ENCODE measurements around the gene TMEM138.

TMEM138 gene

DNA sequence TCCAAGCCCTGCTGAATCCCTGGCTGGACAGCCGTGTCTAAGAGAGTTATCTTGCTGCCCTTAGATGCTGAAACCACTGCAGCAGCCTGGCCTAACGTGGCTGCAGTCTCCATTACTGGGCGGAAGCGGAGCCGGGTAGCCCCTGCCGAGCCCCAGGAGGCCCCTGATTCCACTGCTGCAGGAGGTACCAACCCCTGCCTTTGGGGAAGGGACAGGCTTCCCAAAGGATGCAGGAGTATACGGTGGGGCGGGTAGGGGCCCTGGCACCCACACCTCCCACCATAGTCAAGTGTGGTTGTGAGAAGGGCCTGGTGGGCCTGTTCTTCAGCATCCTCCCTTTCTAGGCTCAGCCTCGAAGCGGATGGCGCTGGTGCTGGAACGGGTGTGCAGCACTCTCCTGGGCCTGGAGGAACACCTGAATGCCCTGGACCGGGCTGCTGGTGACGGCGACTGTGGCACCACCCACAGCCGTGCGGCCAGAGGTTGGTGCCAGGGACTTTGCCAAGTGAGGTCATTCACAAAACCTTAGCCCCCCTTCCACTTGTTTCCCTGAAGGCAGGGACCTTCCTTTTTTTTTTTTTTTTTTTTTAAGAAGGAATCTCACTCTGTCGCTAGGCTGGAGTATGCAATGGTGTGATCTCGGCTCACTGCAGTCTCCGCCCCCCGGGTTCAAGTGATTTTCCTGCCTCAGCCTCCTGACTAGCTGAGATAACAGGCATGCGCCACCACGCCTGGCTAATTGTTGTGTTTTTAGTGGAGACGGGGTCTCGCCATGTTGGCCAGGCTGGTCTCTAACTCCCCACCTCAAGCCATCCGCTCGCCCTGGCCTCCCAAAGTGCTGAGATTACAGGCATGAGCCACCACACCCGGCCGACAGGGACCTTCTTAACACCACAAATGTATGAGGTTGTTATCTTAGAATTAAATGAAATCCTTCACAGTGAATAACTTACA lies 18.1 kb upstream of the TMEM138 start:
- TF ChIP-seq, protein P1, sequence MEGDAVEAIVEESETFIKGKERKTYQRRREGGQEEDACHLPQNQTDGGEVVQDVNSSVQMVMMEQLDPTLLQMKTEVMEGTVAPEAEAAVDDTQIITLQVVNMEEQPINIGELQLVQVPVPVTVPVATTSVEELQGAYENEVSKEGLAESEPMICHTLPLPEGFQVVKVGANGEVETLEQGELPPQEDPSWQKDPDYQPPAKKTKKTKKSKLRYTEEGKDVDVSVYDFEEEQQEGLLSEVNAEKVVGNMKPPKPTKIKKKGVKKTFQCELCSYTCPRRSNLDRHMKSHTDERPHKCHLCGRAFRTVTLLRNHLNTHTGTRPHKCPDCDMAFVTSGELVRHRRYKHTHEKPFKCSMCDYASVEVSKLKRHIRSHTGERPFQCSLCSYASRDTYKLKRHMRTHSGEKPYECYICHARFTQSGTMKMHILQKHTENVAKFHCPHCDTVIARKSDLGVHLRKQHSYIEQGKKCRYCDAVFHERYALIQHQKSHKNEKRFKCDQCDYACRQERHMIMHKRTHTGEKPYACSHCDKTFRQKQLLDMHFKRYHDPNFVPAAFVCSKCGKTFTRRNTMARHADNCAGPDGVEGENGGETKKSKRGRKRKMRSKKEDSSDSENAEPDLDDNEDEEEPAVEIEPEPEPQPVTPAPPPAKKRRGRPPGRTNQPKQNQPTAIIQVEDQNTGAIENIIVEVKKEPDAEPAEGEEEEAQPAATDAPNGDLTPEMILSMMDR (IDR thresholded peaks at IDR 0.05; ENCODE audit: extremely low read depth, missing control alignments), result no peak
- no peak for DNase-seq (ENCODE audit: low spot score)

DNA sequence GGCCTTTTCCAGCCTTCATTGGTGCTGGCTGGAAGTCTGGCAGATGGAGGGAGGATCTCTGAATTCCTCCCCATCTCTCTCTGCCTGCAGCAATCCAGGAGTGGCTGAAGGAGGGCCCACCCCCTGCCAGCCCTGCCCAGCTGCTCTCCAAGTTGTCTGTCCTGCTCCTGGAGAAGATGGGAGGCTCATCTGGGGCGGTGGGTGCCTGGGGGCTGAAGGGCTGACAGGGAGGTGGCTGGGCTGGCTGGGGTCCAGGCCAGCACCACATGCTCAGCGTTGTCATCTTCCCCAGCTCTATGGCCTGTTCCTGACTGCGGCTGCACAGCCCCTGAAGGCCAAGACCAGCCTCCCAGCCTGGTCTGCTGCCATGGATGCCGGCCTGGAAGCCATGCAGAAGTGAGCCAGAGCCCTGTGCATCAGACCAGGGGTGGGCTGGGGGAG lies 17.0 kb upstream of the TMEM138 start:
- TF ChIP-seq, protein P1 (IDR thresholded peaks at IDR 0.05; ENCODE audit: extremely low read depth, missing control alignments), result no peak
- DNase-seq (ENCODE audit: low spot score), result no peak

DNA sequence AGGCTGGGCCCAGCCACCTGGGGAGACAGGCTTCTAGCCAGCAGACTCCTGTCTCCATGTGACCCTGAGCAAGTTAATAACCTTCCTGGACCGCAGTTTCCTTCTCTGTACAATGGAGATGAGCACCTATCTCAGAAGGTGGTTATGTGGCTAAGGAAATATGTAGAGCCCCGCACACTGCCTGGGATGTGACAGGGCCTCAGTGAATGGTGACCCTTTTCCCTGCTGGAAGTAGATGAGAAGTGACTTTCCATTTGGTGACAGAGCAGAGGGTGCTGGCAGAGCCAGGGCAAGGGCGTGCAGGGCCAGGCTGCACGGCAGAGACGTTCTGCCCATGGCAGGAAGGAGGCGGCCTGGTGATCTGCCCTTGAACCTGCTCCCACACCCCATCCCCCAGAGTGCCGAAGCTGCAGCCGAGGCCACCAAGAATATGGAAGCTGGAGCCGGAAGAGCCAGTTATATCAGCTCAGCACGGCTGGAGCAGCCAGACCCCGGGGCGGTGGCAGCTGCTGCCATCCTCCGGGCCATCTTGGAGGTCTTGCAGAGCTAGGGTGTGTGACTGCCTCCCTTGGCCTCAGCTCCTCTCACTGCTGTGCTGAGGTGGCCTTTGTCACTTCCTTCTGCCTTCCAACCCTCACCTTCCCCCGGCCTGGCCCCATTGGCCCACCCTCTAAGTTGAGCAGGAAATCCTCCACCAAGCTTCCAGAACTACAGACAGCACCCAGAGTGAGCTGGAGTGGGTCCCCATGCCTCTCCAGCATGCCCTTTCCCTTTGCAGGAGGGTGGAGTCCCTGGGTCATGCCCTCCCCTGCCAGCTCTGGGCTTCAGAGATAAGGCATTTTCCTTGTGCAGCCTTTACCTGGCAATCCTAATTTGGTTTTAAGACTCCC lies 16.0 kb upstream of the TMEM138 start:
- TF ChIP-seq, protein P1 (IDR thresholded peaks at IDR 0.05; ENCODE audit: extremely low read depth, missing control alignments), result no peak
- DNase-seq (ENCODE audit: low spot score), result no peak

DNA sequence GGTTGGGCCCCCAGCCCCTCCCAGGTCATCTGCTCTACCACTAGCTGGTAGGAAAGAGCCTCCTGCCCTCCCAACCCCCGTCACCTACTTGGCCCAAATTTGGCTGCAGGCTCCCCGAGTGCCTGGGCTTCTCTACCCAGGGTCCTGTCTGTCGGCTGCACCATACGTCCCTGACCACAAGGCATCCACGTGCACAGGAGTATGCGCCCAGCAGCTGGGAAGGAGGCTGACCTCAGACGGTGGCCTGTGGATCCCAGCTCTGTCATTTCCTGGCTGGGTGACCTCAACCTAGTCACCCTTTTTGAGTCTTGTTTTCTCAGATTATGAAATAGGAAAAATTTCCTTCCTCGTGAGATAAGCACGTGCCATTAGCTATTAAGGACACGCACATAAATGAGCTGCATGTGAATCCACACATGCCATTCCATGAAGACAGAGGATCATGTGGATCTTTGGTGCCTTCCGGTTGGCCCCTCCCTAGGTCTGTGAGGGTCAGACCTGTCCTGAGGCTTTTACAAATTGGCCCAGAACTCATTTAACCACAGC lies 14.2 kb upstream of the TMEM138 start:
- DNase-seq (ENCODE audit: low spot score), result no peak
- TF ChIP-seq, protein P1 (IDR thresholded peaks at IDR 0.05; ENCODE audit: extremely low read depth, missing control alignments), result no peak

DNA sequence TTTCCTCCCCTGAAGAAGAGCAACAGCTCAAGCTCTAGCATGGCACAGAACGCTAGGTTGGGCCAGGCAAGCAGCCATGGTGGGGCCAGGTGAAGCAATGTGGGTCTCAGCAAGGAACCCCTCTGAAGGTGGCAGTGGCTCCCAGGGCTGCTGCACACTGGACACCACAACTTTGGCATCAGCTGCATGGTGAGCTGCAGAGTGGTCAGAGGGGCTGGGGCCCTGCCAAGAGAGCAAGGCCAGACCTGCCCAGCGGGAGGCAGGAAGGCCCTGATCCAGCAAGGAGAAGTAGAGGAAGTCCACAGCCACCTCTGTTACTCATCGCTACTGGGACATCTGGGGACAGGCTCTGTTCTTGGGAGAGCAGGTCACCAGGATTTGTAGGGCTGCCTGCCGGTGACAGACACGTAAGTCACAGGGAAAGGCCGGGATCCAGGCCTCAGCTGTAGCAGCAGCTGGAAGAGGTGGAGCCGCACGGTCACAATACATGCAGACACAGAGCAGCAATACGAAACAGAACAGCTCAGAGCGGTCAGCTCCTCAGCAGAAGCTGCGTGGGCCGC lies 12.9 kb upstream of the TMEM138 start:
- TF ChIP-seq, protein P1 (IDR thresholded peaks at IDR 0.05; ENCODE audit: extremely low read depth, missing control alignments), result no peak
- no peak for DNase-seq (ENCODE audit: low spot score)

DNA sequence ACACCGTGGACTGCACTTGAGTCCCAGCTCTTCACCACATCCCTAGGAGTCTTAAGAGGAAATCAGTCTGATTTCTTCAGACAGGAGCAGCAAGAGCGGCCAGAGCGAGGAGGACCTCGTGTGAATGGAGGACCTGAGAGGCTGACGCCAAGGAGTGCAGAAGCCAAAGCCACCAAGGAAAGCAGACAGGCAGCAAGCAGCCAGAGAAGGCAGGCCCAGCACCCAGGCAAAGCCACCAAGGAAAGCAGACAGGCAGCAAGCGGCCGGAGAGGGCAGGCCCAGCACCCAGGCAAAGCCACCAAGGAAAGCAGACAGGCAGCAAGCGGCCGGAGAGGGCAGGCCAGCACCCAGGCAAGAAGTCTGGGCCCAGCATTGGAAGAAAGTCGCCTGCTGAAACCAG lies 12.3 kb upstream of the TMEM138 start:
- DNase-seq (ENCODE audit: low spot score), result no peak
- TF ChIP-seq, protein P1 (IDR thresholded peaks at IDR 0.05; ENCODE audit: extremely low read depth, missing control alignments), result no peak
